Lower leg skin (tissue), 4 donors: Measurements from ENCODE around the gene PDSS2. TPM values are rescaled to one million over a fixed set of nuclear protein-coding genes. Genes with fewer than 3 reads are reported as not detected.

Source experiments
- DNase-seq, 2 donors: peaks; one replicate each; pipeline ENCODE4 v3.0.0-alpha.2; 2019; ENCODE audit warnings: low spot score in 2 of 2
- H3K4me3 ChIP-seq: fragments of 200-600 bp; sonication (generic); 2 replicates; pipeline ENCODE4 v1.5.1; 2017; ENCODE audit warnings: mild to moderate bottlenecking, low read depth; ENCODE audit not compliant: poor library complexity, severe bottlenecking
- CTCF ChIP-seq, 3 donors: fragments of 450-650 bp; IDR thresholded peaks; one replicate each; pipeline ENCODE4 v1.5.1; 2016; ENCODE audit warnings: antibody characterized with exemption in 3 of 3, mild to moderate bottlenecking in 3 of 3, moderate library complexity in 2 of 3
- POLR2A ChIP-seq, 2 donors: fragments of 450-650 bp; IDR thresholded peaks; one replicate each; pipeline ENCODE4 v1.6.1; 2016 to 2017; ENCODE audit warnings: antibody characterized with exemption in 2 of 2, mild to moderate bottlenecking in 1 of 2, moderate library complexity in 1 of 2
- WGBS, 2 donors: methylation state at CpG; one replicate each; pipeline ENCODE4 v1.1.5; 2018; 5-methylcytosine and 5-hydroxymethylcytosine counted together
- intact Hi-C: fragments of 100-400 bp; cut with DNase I; formaldehyde crosslinking; loops from one replicate; pipeline ENCODE4 v1.15.0; 2023; ENCODE audit warnings: low total_unique reads
- total RNA-seq, 4 donors: library from RNA; depleted of rRNA; stranded (reverse); fragments of >200 nt; gene quantifications; one replicate each; pipeline ENCODE4 v1.1.0, GENCODE V29; 2016

PDSS2 gene
- total RNA-seq, 4 donors from 2014 or later, result 6.9 to 14.8 (median 11.4) TPM

- intact Hi-C loops, result loop anchor here (5.0 kb wide), 1 partner anchor 214 kb away; no protein-coding TSS in a partner anchor
- no peak overlapping the region for H3K4me3 ChIP-seq
- no peak for TF ChIP-seq POLR2A (IDR thresholded peaks at IDR 0.05)
- TF ChIP-seq CTCF (IDR thresholded peaks at IDR 0.05), result no peak
- DNase-seq, result no peak
Measured at GRCh38 chr6:107390685-107391435, 68.5 kb downstream of the PDSS2 start.

GRCh38 chr6:107390056-107390455 lies 69.3 kb downstream of the PDSS2 start:
- DNase-seq, result no peak
- no peak overlapping the region for H3K4me3 ChIP-seq
- intact Hi-C loops, result loop anchor here (5.0 kb wide), 1 partner anchor 213 kb away; no protein-coding TSS in a partner anchor
- no peak for TF ChIP-seq CTCF (IDR thresholded peaks at IDR 0.05)
- 90 to 92% methylated on average over 2 of the region's 2 CpGs for WGBS, 2 donors

- no peak for TF ChIP-seq CTCF (IDR thresholded peaks at IDR 0.05)
- H3K4me3 ChIP-seq, result no peak overlapping the region
- intact Hi-C loops, result no loop called here
- DNase-seq, result no peak
- WGBS, 2 donors, result 93 to 94% methylated on average over 2 of the region's 2 CpGs
Measured at GRCh38 chr6:107386904-107387303, 72.5 kb downstream of the PDSS2 start.

GRCh38 chr6:107386340-107386739 lies 73.0 kb downstream of the PDSS2 start:
- intact Hi-C loops, result no loop called here
- no peak for DNase-seq
- H3K4me3 ChIP-seq, result no peak overlapping the region
- no peak for TF ChIP-seq POLR2A (IDR thresholded peaks at IDR 0.05)
- TF ChIP-seq CTCF (IDR thresholded peaks at IDR 0.05), result no peak
- 73 to 85% methylated on average over 1 of the region's 1 CpG for WGBS, 2 donors

GRCh38 chr6:107383705-107384104 lies 75.7 kb downstream of the PDSS2 start:
- TF ChIP-seq POLR2A (IDR thresholded peaks at IDR 0.05) (no peak), CTCF (IDR thresholded peaks at IDR 0.05) (no peak)
- no peak overlapping the region for H3K4me3 ChIP-seq

GRCh38 chr6:107374264-107374663 lies 85.1 kb downstream of the PDSS2 start:
- TF ChIP-seq POLR2A (IDR thresholded peaks at IDR 0.05), result no peak
- no peak for TF ChIP-seq CTCF (IDR thresholded peaks at IDR 0.05)
- intact Hi-C loops, result no loop called here
- no peak for DNase-seq
- no peak overlapping the region for H3K4me3 ChIP-seq
- 95 to 100% methylated on average over 1 of the region's 1 CpG for WGBS, 2 donors

More at GRCh38 chr6:107383705-107384104, 75.7 kb downstream of the PDSS2 start:
- intact Hi-C loops, result no loop called here
- no peak for DNase-seq
